Cardiac fibroblast (primary cell): ENCODE data around the gene CYB5RL.

Source experiments
- DNase-seq, 2 donors: peaks; one replicate each; pipeline versions ENCODE4 v3.0.0 to v3.0.0-alpha.2; 2010; ENCODE audit warnings: low read depth in 2 of 2
- H3K4me3 ChIP-seq, 2 donors: replicated peaks in 1 of 2; 1 replicate in 1 of 2; 2 replicates in 1 of 2; pipeline ENCODE4 v1.5.1; 2011; ENCODE audit warnings: low read depth in 2 of 2, low read length in 2 of 2, mild to moderate bottlenecking in 2 of 2, moderate library complexity in 1 of 2
- CTCF ChIP-seq: IDR thresholded peaks from one replicate; pipeline ENCODE4 v1.5.1; 2011; ENCODE audit warnings: low read depth, mild to moderate bottlenecking, low read length, inconsistent platforms

CYB5RL gene

GRCh38 chr1:54207287-54207686 lies 7.5 kb upstream of the CYB5RL start:
- no peak for TF ChIP-seq CTCF
- DNase-seq = no peak
- H3K4me3 ChIP-seq = no peak overlapping the region

- no peak overlapping the region for H3K4me3 ChIP-seq
- TF ChIP-seq CTCF = no peak
- no peak for DNase-seq
Measured at GRCh38 chr1:54204199-54204598, 4.4 kb upstream of the CYB5RL start.

GRCh38 chr1:54200519-54200997 lies 728 bp upstream of the CYB5RL start:
- peak in 1 of 2 donors; percentile 28 for DNase-seq
- TF ChIP-seq CTCF = no peak
- H3K4me3 ChIP-seq = peak overlapping the region; percentile 76 to 94

- DNase-seq = no peak
- no peak for TF ChIP-seq CTCF
- peak overlapping the region; percentile 76 to 94 for H3K4me3 ChIP-seq
Measured at GRCh38 chr1:54199151-54199764, 572 bp downstream of the CYB5RL start.

GRCh38 chr1:54193453-54193852 lies 6.4 kb downstream of the CYB5RL start:
- H3K4me3 ChIP-seq = no peak overlapping the region
- no peak for TF ChIP-seq CTCF
- DNase-seq = no peak

GRCh38 chr1:54191525-54191924 lies 8.3 kb downstream of the CYB5RL start:
- no peak for TF ChIP-seq CTCF
- no peak overlapping the region for H3K4me3 ChIP-seq
- DNase-seq = no peak

GRCh38 chr1:54190526-54190925 lies 9.3 kb downstream of the CYB5RL start:
- no peak for TF ChIP-seq CTCF
- H3K4me3 ChIP-seq = no peak overlapping the region
- DNase-seq = no peak
